Measurements from ENCODE around the gene C2orf78. TPM values are rescaled to one million over a fixed set of nuclear protein-coding genes. Genes with fewer than 3 reads are reported as not detected.
A peak's percentile ranks its signal among the peaks of the same experiment; 100 is the strongest.

Gene C2orf78
- total and polyA plus RNA-seq, 7 donors, result not detected

DNA sequence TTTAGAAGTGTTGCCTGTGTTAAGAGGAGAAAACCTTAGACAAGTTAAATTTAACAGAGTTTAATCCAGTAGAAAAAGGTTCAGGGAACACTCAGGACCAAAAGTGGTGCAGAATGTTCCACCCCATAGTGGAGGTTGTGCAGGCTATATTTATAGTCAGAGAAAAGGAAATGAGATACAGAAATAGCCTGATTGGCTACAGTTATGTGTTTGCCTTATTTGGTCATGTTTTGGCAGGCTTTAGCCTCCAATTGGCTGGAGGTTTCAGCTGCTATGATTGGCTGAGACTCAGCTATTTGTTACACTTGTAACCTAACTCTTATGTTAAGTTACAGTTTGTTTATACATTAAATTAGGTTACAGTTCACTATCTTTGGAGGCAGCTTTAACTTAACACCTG, 48.9 kb downstream of the C2orf78 start:
- no peak for DNase-seq
- Histone ChIP-seq H3K4me3 (no peak overlapping the region), H3K4me1 (peaks cover 0 to 68% (median 58%) of the 10 kb centered on the region in 4 donors), H3K36me3 (peaks cover 0 to 4% (median 0%) of the 10 kb centered on the region in 4 donors), H3K27me3 (no peaks in the 10 kb centered on the region), H3K27ac (peak overlapping the region; percentile 36 to 98 (median 96)), H3K9me3 (no peaks in the 10 kb centered on the region)
- intact Hi-C loops (cut with DNase I), result loop anchor here (5.0 kb wide), 1 partner anchor 84 kb away; no protein-coding TSS in a partner anchor
- TF ChIP-seq POLR2A (IDR thresholded peaks at IDR 0.05) (peak in 1 of 2 donors; percentile 46), EP300 (IDR thresholded peaks at IDR 0.05) (peak in 3 of 4 donors; percentile 42 to 78 (median 67)), POLR2AphosphoS5 (IDR thresholded peaks at IDR 0.05) (peak; percentile 66 to 87 (median 80))
- TF ChIP-seq, protein P1, sequence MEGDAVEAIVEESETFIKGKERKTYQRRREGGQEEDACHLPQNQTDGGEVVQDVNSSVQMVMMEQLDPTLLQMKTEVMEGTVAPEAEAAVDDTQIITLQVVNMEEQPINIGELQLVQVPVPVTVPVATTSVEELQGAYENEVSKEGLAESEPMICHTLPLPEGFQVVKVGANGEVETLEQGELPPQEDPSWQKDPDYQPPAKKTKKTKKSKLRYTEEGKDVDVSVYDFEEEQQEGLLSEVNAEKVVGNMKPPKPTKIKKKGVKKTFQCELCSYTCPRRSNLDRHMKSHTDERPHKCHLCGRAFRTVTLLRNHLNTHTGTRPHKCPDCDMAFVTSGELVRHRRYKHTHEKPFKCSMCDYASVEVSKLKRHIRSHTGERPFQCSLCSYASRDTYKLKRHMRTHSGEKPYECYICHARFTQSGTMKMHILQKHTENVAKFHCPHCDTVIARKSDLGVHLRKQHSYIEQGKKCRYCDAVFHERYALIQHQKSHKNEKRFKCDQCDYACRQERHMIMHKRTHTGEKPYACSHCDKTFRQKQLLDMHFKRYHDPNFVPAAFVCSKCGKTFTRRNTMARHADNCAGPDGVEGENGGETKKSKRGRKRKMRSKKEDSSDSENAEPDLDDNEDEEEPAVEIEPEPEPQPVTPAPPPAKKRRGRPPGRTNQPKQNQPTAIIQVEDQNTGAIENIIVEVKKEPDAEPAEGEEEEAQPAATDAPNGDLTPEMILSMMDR (IDR thresholded peaks at IDR 0.05), result no peak

DNA sequence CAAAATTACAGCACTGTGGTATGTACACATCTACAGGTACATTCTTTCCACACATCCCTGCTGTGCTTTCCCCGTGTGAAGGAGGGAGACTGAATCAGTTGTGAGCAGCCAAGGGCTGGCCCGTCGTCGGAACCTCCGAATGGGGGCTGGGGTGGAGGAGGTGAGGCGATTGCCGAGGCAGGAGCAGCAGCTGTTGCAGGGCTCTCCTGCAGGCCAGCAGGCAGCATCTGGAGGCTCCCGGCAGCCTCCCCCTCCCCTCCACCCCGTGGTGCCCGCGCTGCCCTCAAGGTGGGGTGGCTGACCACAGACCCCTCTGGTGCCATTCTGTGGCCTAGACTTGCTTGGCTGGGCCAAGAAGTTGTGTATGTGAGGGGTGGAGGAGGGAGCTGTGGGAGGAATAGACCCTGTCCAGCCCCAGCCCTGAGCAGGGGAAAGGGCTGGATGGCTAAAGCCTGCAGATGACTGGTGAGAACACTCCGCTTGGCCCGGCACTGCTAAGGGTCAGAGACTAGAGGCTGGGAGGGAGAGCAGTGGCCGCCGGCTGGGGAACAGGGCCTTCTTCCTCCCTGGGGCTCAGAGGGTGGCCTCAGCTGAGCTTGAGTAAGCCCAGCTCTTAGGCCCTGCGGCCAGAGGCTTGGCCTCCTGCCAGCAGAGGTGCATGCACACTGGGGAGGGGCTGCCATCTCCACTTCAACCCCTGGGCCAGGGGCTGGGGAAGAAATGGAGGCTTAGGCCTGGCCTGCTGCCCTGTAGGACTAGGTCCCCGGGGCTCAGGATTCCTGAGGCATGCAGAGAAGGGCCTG, 52.4 kb downstream of the C2orf78 start:
- TF ChIP-seq POLR2AphosphoS5 (IDR thresholded peaks at IDR 0.05), result peak in 2 of 4 donors; percentile 8 to 24
- TF ChIP-seq, protein P1 (IDR thresholded peaks at IDR 0.05), result no peak
- Histone ChIP-seq H3K4me3 (peak overlapping the region in 2 of 4 donors; percentile 20 to 25), H3K36me3 (peaks cover 0 to 4% (median 0%) of the 10 kb centered on the region in 4 donors), H3K27ac (peak overlapping the region; percentile 82 to 96 (median 90)), H3K27me3 (no peaks in the 10 kb centered on the region), H3K9me3 (no peaks in the 10 kb centered on the region), H3K4me1 (peaks cover 0 to 65% (median 59%) of the 10 kb centered on the region in 4 donors)
- peak; percentile 77 for DNase-seq
- 91 to 96% methylated on average over 17 of the region's 17 CpGs for WGBS, 2 donors
- intact Hi-C loops (cut with DNase I), result loop anchor here (5.0 kb wide), 1 partner anchor 36 kb away; no protein-coding TSS in a partner anchor

DNA sequence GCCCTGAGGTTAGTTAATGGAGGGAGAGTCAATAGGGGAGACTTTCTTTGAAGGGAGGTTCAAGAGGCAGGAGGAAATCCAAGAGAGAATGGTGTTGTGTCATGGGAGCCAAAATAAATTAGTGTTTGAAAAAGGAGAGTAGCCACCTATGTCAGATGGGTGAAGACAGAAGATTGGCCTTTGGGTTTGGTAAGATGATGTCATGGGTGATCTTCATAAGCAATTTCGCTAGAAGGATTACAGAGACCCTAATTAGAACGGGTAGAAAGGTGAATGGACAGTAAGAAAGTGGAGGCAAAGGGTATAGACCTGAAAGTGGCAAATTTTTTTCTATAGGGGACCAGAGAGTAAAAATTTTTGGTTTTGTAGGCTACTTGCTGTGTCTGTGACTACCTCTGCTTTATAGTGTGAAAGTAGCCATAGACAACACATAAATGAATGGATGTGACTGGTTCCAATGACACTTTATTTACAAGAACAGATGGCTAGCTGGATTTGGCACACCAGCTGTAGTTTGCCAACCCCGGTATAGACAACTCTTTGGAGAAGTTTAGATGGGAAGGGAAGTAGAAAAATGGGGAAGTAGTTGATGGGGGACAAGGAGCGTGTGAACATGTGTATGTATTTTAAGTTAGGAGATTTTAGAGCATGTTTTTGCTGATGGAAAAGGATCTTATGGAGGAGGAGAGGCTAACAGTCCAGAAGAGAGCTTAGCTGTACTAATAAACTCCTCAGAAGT, 54.0 kb downstream of the C2orf78 start:
- TF ChIP-seq, protein P1 (IDR thresholded peaks at IDR 0.05), result no peak
- TF ChIP-seq POLR2A (IDR thresholded peaks at IDR 0.05) (no peak), POLR2AphosphoS5 (IDR thresholded peaks at IDR 0.05) (no peak), EP300 (IDR thresholded peaks at IDR 0.05) (no peak)
- Histone ChIP-seq H3K9me3 (no peaks in the 10 kb centered on the region), H3K27me3 (no peaks in the 10 kb centered on the region), H3K4me1 (peaks cover 0 to 67% (median 56%) of the 10 kb centered on the region in 4 donors), H3K36me3 (no peaks in the 10 kb centered on the region), H3K4me3 (no peak overlapping the region), H3K27ac (peak overlapping the region; percentile 82 to 96 (median 90))
- no peak for DNase-seq
- WGBS, 2 donors, result 68 to 69% methylated on average over 4 of the region's 4 CpGs
- intact Hi-C loops (cut with DNase I), result loop anchor here (2.0 to 5.0 kb wide), 2 partner anchors 34 to 55 kb away; partner anchors contain the start of gene ACTG2

DNA sequence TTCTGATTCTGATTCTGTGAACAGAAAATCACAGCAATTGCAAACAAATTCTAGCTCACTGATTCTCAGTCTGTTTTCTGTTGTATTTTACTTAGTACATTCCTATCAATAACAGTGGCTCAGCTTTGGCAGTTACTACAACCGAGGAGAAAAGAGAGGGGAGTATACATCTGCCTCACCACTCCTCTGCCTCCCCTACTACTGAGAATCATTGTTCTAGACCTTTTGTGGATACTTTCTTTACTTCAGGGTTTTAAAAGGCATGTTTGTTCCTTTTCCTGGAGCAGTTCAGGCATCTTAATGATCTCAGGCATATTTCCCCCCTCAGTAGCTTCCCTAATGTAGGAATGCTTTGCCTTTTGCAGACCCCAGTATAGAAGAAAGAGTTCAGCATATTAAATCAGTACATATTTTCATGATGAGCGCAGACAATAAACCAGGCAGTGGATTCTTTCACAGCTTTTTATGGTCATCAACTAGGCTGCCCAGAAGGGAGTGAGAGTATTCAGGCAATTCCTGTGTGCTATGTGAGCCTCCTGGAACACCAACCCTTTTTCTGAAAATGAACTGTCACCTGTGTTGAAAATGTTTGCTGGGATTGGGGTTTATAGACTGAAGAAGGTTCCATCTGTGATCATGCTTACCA, 55.0 kb downstream of the C2orf78 start:
- Histone ChIP-seq H3K27me3 (no peaks in the 10 kb centered on the region), H3K9me3 (no peaks in the 10 kb centered on the region), H3K4me3 (peak overlapping the region in 1 of 4 donors; percentile 23), H3K36me3 (no peaks in the 10 kb centered on the region), H3K4me1 (peaks cover 0 to 69% (median 54%) of the 10 kb centered on the region in 4 donors), H3K27ac (peak overlapping the region; percentile 82 to 96 (median 90))
- intact Hi-C loops (cut with DNase I), result loop anchor here (2.0 to 5.0 kb wide), 2 partner anchors 33 to 54 kb away; partner anchors contain the start of gene ACTG2
- TF ChIP-seq, protein P1 (IDR thresholded peaks at IDR 0.05), result no peak
- peak in 3 of 4 donors; percentile 16 to 22 (median 17) for TF ChIP-seq POLR2AphosphoS5 (IDR thresholded peaks at IDR 0.05)
- 72 to 73% methylated on average over 2 of the region's 2 CpGs for WGBS, 2 donors
- no peak for DNase-seq

All from sigmoid colon (tissue), 7 donors.